ENCODE measurements around the gene MSI2. TPM values are rescaled to one million over a fixed set of nuclear protein-coding genes. Genes with fewer than 3 reads are reported as not detected.

The MSI2 gene
- polyA plus RNA-seq, 3 donors: 7.4 to 10.7 (median 7.5) TPM

DNA sequence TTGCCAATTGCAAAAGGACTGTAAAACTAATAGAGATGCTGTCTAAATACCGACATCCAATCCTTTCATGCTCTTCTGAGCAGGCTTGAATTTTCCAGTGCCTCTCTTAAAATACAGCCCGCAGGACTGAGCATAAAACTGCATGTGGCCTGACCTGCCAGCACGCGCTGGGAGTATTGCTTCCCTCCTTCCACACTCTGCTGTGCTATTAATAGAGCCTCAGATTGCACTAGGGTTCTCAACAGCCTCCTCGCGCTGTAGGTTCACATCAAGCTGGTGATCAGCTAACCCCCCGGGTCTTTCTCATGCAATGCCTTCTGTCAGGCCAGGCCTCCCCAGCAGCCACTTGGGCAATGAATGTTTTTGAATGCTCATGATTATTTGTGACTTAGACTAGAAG, 14.2 kb upstream of the MSI2 start:
- whole genome bisulfite sequencing, 3 donors: 51 to 72% (median 54%) methylated on average over 7 of the region's 7 CpGs
- H3K27ac ChIP-seq (ENCODE audit: low read depth, low read length): no peak overlapping the region

DNA sequence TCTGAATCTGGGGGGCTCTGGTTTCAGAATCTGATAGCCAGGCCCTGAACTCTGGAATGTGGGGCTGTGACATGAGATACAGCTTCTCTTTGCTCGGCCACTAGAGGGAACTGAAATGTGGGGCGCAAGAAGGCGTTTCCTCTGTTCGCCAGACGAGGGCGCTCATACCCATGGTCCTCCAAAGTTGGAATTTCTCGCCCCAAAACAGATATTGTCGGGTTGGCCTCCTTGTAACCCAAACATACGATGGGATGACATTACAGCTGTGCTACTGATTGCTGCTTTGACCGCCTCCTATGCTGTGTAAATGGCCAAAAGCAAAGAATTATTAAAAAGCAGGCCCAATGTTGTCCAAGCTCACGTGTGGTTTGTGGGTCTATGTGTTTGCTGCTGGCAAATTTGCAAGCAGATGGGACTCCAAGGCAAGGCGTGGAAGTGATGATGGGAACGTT, 13.1 kb upstream of the MSI2 start:
- no peak overlapping the region for H3K27ac ChIP-seq (ENCODE audit: low read depth, low read length)
- 20 to 21% (median 21%) methylated on average over 13 of the region's 13 CpGs for WGBS, 3 donors

DNA sequence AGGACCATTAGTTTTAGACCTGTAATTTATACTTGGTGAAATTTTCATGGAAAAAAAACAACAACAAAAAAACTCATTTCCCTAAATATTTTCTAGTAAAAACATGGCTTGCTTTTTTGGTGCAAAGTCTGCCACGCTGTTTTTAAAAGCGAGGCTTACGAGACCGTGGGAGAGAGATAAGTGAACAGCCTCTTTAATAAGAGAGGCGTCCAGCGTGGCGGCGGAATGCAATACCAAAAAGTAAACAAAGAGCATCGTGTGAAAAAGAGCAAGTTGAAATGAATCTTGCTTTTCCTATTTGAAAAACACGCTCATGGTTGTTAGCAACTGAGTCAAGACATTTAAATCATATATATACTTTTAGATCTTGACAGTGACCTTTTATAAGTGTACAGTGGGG, 10.5 kb upstream of the MSI2 start:
- H3K27ac ChIP-seq (ENCODE audit: low read depth, low read length): no peak overlapping the region
- WGBS, 3 donors: 50 to 79% (median 78%) methylated on average over 10 of the region's 10 CpGs

DNA sequence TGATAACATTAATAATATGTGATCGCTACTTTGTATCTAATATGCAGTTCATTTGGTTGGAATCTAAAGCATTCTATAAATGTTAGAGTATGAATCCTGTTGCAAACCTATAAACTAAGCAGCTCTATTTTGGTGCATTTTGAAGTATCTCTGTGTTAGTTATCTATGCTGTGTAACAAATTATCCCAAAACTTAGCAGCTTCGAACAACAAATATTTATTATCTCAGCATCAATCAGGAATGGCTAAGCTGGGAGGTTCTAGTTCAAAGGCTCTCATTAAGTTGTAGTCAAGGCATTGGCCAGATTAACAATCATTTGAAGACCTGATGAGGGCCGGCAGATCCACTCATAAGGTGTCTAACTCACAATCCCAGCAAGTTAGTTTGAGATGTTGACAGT, 10.1 kb upstream of the MSI2 start:
- 94 to 98% (median 94%) methylated on average over 3 of the region's 3 CpGs for WGBS, 3 donors
- no peak overlapping the region for H3K27ac ChIP-seq (ENCODE audit: low read depth, low read length)

DNA sequence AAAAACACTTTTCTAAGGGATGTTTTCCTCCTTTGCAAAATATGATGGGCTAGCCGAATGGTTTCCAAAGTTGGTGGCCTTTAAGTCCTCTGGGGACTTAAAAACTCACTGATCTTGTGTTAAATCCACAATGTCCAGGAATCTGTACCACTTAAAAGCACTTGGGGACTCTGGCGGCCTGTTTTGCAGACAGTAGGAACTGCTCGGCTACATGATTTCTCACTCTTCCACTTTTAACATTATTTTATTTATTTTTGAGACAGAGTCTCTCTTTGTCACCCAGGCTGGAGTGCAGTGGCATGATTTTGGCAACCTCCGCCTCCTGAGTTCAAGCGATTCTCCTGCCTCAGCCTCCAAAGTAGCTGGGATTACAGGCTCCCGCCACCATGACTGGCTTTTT, 9.1 kb upstream of the MSI2 start:
- no peak overlapping the region for H3K27ac ChIP-seq (ENCODE audit: low read depth, low read length)
- WGBS, 3 donors: 93 to 94% (median 93%) methylated on average over 6 of the region's 6 CpGs

DNA sequence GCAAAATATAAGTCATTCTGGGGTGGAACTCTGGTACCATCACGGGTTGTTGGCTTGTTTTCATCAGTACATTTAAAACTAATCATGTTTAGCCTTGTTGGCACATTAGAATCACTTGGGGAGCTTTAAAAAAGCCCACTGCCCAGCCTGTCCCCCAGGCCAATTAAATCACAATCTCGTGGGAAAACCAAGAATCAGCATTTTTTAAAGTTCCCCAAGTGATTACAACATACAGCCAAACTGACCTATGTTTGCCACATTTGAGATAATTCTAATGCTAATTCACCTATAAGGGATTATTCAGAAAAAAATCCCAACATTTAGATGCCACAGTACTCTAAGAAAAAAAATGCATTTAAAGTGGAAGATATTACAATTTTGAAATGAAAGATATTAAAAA, 8.4 kb upstream of the MSI2 start:
- WGBS, 3 donors: 70 to 80% (median 73%) methylated on average over 2 of the region's 2 CpGs

DNA sequence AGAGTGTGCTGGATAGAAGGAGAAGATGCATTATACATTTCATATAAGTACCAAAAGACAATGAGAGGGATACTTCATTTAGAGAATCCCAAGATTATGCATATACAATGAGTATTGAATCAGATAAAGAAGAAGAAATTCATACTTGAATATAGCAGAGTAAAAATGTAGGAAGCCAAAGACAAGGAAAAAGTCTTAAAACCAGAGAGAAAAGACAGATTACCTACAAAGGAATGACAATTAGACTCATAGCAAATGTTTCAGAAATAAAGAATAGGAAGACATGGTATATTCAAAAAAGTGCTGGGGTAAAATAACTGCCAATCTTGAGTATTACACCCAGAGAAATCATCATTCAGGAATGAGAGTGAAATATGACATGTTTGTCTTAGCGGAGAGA, 6.8 kb upstream of the MSI2 start:
- H3K27ac ChIP-seq (ENCODE audit: low read depth, low read length): no peak overlapping the region
- 98 to 100% (median 100%) methylated on average over 1 of the region's 1 CpG for WGBS, 3 donors

More for the DNA sequence above, 8.4 kb upstream of the MSI2 start:
- no peak overlapping the region for H3K27ac ChIP-seq (ENCODE audit: low read depth, low read length)

DNA sequence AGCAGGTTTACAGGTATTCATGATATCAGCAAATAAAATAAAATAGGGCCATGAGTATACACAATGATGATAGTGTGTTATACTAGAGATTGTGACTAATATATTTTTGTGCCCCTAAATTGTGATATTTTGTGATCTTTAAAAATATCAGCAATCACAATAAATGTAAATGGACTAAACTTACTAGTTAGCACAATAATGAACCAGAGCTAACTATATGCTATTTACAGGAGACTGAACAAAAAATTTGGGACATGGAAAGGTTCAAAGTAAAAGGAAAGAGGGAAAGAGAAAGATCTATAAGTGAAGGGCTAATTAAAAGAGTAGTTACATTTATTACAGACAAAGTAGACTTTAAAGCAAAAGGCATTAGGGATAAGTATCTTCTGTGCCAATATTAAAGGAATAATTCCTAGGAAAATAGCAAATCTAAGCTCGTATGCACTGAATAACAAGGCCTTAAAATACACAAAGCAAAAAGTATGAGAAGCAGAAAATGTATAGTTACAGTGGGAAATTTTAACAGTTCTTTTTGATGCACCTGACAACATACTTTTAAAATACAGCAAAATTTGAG, 5.0 kb upstream of the MSI2 start:
- H3K27ac ChIP-seq (ENCODE audit: low read depth, low read length): no peak overlapping the region
- 89 to 97% (median 96%) methylated on average over 1 of the region's 1 CpG for WGBS, 3 donors

DNA sequence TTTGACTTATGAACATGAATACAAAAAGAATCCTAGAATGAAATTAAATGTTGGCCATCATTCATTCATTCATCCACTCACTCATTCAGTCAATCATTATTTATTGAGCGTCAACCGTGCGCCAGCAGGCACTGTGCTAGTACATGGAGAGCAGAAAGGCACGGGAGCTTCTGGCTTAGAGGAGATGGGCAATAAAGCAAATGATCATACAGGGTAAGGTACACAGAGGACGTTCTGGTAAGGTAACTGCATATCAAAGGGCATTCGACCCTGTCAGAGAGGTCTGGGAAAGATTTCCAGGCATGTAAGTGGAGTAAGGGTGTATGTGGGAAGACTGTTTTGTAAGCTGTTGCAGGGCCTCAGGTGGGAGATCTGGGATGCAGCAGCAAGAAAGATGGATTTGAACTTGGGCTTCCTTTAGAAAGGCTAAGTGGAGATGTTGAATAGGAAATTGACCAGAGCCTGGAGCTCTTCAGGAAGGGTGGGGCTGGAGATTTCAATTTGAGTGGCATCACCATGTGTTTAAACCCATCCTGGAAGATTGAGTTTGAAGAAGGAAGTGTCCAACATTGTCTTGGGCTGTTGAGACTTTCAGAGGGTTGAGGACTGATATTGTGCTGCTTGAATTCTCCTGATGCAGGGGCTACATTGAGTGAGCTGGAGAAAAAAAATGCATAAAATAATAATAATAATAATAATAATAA, 2.8 kb upstream of the MSI2 start:
- H3K27ac ChIP-seq (ENCODE audit: low read depth, low read length): no peak overlapping the region
- 61 to 74% (median 64%) methylated on average over 6 of the region's 6 CpGs for WGBS, 3 donors

DNA sequence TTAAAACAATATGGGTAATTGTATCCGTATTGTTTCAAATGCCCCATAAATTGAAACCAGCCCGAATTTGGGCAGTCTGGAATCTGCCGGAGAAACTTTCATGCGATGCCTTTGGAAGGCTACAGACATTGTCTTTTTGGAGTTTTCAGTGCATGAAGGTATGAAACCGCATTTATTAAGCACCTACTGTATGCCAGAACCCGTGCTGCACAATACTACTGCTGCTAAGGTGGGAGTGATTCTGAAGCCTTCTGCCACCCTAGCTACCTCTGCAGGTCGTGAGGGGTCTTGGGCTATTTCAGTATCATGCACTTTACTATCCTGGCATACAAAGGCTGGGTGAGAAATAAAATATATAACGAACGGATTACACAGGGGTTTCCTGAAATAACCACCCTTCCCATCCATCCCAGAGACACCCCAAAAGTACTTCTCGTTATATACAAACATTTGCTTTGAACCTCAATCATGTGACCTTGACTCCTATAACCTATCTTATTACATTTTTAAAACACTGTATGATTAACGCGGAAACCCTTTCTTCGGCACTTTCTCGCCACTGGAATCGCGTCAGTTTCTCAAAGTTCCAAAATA, 1.0 kb upstream of the MSI2 start:
- WGBS, 3 donors: 28 to 33% (median 29%) methylated on average over 16 of the region's 16 CpGs
- H3K27ac ChIP-seq (ENCODE audit: low read depth, low read length): no peak overlapping the region

DNA sequence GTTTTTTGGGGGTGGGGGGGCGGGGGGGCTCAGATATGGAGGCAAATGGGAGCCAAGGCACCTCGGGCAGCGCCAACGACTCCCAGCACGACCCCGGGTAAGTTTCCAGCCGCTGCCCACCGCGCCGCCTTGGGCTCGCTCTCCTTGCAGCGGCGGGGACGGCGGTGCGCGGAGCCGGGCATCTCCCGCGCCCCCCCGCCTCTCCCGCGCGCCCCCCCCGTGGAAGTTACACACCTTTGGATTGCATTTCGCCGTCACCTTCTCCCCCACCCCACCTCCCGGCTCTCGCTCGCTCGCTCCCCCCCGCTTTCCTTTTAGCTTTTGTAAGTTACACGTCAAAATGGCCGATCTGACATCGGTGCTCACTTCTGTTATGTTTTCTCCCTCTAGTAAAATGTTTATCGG, 387 bp downstream of the MSI2 start:
- H3K27ac ChIP-seq (ENCODE audit: low read depth, low read length): no peak overlapping the region
- WGBS, 3 donors: 0 to 1% (median 1%) methylated on average over 33 to 36 of the region's 36 CpGs

DNA sequence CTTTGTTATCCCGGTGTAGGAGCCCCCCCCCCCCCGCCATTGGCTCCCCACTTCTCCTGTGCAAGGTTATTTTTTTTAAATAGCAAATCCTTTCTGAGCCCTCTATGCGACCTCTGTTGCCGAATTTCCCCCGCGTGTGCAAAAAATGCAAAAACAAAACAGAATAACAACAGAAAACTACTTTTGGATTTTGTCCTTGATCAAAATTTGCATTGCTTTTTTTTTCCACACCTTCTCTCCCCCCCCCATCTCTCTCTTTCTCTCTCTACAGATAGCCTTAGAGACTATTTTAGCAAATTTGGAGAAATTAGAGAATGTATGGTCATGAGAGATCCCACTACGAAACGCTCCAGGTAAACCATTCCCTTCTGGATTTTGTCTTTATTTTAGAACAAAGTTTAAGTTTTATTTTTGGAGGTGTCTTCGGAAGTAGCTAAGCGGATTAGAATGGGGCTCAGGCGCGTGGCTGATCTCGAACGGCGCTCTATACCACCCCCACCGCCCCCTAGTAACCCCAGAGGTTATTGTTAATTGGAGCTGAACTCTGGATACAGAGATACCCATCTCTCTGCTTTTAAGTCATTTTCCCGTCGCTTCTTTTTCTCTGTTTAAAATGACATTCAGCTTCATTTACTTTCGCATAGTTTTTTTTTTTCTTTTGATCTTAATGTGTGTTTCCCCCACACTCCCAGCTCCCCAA, 1.0 kb downstream of the MSI2 start:
- H3K27ac ChIP-seq (ENCODE audit: low read depth, low read length): no peak overlapping the region
- 0 to 1% (median 1%) methylated on average over 19 of the region's 19 CpGs for WGBS, 3 donors

DNA sequence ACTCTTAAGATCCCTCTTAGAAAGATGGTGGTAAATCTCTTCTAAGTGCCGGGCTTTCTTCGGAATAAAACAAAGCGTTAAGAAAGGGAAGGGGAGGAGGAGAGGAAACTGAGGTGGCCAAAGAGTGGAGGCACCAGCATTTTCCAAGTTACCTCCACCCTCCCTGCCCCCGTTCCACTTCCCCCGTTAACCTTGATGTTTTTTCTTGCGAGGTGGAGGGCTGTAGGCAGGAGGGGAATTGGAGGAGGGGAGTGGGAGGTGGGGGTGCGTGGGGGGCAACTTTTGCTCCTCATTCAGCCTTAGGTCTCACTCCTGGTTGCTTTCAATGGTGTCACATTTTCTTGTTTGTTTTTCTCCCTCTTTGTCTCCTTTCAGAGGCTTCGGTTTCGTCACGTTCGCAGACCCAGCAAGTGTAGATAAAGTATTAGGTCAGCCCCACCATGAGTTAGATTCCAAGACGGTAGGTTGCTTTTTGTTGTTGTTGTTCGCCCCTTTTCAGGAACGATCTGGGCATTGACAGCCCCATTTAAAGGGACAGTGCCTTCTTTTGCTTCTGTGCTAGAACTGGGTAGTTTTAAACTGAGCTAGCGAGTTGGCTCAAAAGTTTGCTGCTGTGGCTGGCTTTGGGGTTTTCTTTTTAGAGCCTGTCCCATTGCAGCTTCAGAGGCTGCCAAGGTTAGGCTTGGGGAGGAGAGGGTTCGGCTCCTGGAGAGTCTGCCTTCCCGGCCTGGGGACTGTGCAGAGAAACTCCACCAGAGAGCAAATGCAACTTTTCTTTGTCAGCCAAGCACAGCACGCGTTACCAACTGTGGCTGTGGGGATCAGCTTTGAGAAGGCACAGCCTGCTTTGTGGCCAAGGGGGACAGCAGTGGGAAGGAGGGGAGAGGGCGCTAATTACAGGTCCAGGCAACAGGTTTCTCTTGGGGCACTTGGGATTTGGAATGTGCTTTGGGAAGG, 1.9 kb downstream of the MSI2 start:
- H3K27ac ChIP-seq (ENCODE audit: low read depth, low read length): no peak overlapping the region

DNA sequence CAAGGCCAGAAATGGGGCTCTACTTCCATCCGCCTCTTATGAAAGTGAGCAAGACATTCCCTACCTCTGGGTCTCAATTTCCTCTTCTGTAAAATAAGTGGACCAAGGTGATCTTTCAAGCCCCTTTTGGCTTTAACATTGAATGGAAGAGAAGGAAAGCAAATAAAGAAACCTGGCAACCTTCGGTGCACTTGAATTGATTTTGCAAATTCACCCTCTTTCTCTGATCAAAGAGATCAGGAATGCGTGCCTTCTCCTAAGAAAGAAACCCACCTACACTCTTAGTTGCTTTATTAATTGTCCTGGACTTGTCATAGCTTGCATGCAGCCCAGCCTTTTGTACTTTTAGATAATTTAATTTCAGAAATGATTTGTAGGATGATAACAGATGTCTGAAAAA, 3.0 kb downstream of the MSI2 start:
- WGBS, 3 donors: 72 to 78% (median 76%) methylated on average over 3 of the region's 3 CpGs
- H3K27ac ChIP-seq (ENCODE audit: low read depth, low read length): no peak overlapping the region

More for the DNA sequence above, 1.9 kb downstream of the MSI2 start:
- 10 to 16% (median 14%) methylated on average over 20 of the region's 20 CpGs for WGBS, 3 donors

DNA sequence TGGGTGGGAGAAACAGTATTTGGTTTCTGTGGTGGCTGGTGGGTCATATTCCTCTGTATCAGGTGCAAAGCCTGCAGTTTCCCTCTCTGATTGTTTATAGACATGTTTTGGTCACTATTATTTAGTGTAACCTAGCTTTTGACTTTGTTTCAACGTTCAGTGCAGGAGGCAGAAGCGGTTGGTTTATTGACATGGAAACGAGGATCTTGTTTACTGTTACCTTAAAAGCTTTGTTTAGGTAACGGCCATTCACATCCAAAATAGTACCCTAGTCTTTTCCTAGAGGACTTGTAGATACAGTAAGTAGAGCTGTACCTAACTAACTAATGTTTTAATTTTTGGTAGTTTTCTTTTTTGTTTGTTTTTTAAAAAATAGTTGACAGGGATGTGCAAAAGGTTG, 3.5 kb downstream of the MSI2 start:
- WGBS, 3 donors: 67 to 76% (median 70%) methylated on average over 4 of the region's 4 CpGs
- no peak overlapping the region for H3K27ac ChIP-seq (ENCODE audit: low read depth, low read length)

DNA sequence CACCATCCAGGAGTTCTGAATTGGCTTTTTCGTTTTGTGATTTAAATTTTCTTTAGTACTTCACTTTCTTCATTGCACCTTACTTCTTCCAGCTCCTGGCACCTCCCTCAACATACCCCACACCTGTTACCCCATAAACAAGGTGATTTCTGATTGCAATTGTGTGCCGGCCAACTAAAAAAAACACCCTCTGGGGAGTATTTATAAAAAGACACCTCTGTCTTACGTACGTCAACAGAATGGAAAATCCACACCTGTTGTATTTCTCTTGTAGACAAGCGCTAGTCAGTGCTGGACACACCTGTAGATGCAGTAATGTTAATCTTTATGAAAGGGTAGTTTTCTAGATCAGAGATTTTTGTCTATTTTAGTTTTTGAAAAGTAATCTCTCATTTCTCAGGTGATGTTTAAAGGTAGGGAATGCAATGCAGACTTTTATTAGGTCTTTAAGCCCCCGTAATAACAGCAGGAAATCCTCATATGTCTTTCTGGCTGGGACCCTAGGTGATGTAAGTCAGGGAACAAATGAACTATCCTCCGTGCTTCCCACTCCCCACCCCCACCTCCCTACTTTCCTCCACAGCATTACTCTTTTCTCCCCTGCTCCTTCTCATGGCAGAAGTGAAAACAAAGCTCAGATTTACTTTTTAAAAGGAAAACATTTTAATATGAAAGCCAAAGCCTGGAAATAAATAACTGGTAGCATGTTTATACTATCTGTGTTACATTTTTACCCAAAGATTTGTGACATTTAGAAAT, 4.2 kb downstream of the MSI2 start:
- H3K27ac ChIP-seq (ENCODE audit: low read depth, low read length): no peak overlapping the region
- 77 to 80% (median 77%) methylated on average over 7 of the region's 7 CpGs for WGBS, 3 donors

DNA sequence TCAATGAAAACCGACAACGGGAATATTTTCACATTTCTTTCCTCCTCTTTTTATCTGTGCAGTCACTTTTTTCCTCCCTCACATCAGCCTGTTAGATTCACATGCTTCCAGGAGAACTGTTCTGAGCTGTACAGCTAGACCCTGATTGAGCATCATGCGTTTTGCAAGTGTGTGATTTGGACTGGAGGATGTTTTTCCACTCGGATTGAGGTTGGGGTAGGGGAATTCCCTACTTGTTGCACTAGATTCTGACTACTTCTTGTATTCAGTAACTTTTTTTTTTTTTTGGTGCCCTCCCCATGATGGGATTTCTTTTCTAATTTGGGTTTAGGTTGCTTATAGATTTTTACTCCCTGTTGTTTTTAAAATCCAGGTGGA, 4.8 kb downstream of the MSI2 start:
- WGBS, 3 donors: 53 to 68% (median 64%) methylated on average over 4 of the region's 4 CpGs
- H3K27ac ChIP-seq (ENCODE audit: low read depth, low read length): no peak overlapping the region

DNA sequence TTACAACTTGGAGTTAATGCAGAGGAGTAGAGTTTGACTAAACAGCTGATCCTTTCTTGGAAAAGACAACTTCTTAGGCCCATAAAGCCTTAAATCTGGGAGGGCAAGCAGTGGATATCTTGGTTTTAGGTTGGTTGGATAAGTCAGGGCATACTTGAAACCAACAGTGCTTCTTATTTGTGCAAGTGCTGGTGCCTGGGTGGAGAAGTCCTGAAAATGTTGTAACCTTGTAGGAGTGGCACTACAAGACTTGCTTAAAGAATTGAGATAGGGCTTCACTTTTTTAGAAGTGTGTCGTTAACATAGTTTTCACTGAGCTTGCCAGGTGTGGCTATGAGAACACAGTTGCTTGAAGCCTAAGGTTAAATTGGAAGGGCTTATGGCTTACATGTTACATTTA, 6.2 kb downstream of the MSI2 start:
- WGBS, 3 donors: 62 to 100% (median 81%) methylated on average over 1 of the region's 1 CpG
- no peak overlapping the region for H3K27ac ChIP-seq (ENCODE audit: low read depth, low read length)
